K562 (cell line): ENCODE data around the gene GNG14. TPM values are rescaled to one million over a fixed set of nuclear protein-coding genes. Genes with fewer than 3 reads are reported as not detected.

Source experiments
- CC2D1A ChIP-seq: fragments of 450-650 bp; IDR thresholded peaks from 2 replicates; pipeline ENCODE4 v1.6.1; 2017; ENCODE audit warnings: mild to moderate bottlenecking
- CHD1 ChIP-seq: fragments of 200-600 bp; sonication (generic); IDR thresholded peaks from one replicate; pipeline ENCODE4 v1.6.1; 2012; ENCODE audit warnings: mild to moderate bottlenecking, moderate library complexity, low read length, inconsistent platforms
- EWSR1 ChIP-seq: fragments of 450-650 bp; IDR thresholded peaks from 2 replicates; pipeline ENCODE4 v1.6.1; 2018; ENCODE audit warnings: borderline replicate concordance, mild to moderate bottlenecking, low read depth, moderate library complexity; ENCODE audit not compliant: partially characterized antibody
- FOXK1 ChIP-seq: sonication (generic); formaldehyde crosslinking; IDR thresholded peaks from 2 replicates; pipeline ENCODE4 v1.8.0; 2022; ENCODE audit warnings: missing genetic modification reagents, mild to moderate bottlenecking, borderline replicate concordance
- KAT7 ChIP-seq: sonication (generic); formaldehyde crosslinking; IDR thresholded peaks from 2 replicates; pipeline ENCODE4 v1.8.0; 2022; ENCODE audit warnings: missing genetic modification reagents, mild to moderate bottlenecking, borderline replicate concordance
- KLF10 ChIP-seq: fragments of 250-450 bp; sonication (Bioruptor Pico); IDR thresholded peaks from 2 replicates; pipeline ENCODE4 v1.6.1; 2021; ENCODE audit warnings: matching md5 sums
- KLF16 ChIP-seq: IDR thresholded peaks from 2 replicates; pipeline ENCODE4 v1.6.1; 2016; ENCODE audit warnings: antibody characterized with exemption
- MTA2 ChIP-seq: fragments of 450-650 bp; IDR thresholded peaks from 2 replicates; pipeline ENCODE4 v1.6.1; 2016; ENCODE audit warnings: low read depth
- NELFE ChIP-seq: IDR thresholded peaks from 2 replicates; pipeline ENCODE4 v1.6.1; 2011; ENCODE audit warnings: mild to moderate bottlenecking; ENCODE audit not compliant: insufficient read depth, insufficient read length
- NRF1 ChIP-seq, 2 experiments: fragments of 450-650 bp; IDR thresholded peaks in 1 of 2; conservative IDR thresholded peaks in 1 of 2; 2 replicates each; pipeline ENCODE4 v1.6.1; 2014; ENCODE audit warnings: mild to moderate bottlenecking in 2 of 2
- PHF8 ChIP-seq: fragments of 200-600 bp; sonication (generic); IDR thresholded peaks from 2 replicates; pipeline ENCODE4 v1.6.1; 2012; ENCODE audit warnings: mixed run types, mild to moderate bottlenecking, inconsistent platforms, low read length, moderate library complexity, borderline replicate concordance
- POLR2G ChIP-seq: fragments of 200-400 bp; formaldehyde crosslinking; IDR thresholded peaks from 2 replicates; pipeline ENCODE4 v1.6.1; 2017; ENCODE audit warnings: low read depth, mild to moderate bottlenecking, antibody characterized with exemption, low read length, moderate library complexity
- POLR3G ChIP-seq: IDR thresholded peaks from 2 replicates; pipeline ENCODE4 v1.6.1; 2011; ENCODE audit not compliant: insufficient read length, insufficient replicate concordance; ENCODE audit errors: extremely low read depth
- RBM39 ChIP-seq: fragments of 200-400 bp; formaldehyde crosslinking; optimal IDR thresholded peaks from 2 replicates; pipeline ENCODE3; 2018; ENCODE audit warnings: low read depth, low read length
- RERE ChIP-seq: sonication (generic); formaldehyde crosslinking; IDR thresholded peaks from 2 replicates; pipeline ENCODE4 v1.8.0; 2023; ENCODE audit warnings: missing genetic modification reagents, mild to moderate bottlenecking, borderline replicate concordance
- TCF7L2 ChIP-seq: fragments of 150-350 bp; IDR thresholded peaks from 2 replicates; pipeline ENCODE4 v1.6.1; 2016; ENCODE audit warnings: low read depth, mild to moderate bottlenecking, low read length, moderate library complexity
- ZKSCAN1 ChIP-seq: fragments of 150-350 bp; IDR thresholded peaks from 2 replicates; pipeline ENCODE4 v1.6.1; 2016; ENCODE audit warnings: low read depth, low read length
- ZNF146 ChIP-seq: IDR thresholded peaks from one replicate; pipeline ENCODE4 v1.6.1; 2018; ENCODE audit warnings: missing compliant biosample characterization; ENCODE audit not compliant: unreplicated experiment
- ZNF384 ChIP-seq: IDR thresholded peaks from 2 replicates; pipeline ENCODE4 v1.6.1; 2012; ENCODE audit warnings: low read depth, low read length, improper control_type of control experiment
- ZNF695 ChIP-seq: fragments of 450-650 bp; formaldehyde crosslinking; IDR thresholded peaks from 2 replicates; pipeline ENCODE4 v1.4.0; 2020; ENCODE audit warnings: mild to moderate bottlenecking, moderate library complexity
- ZNF75A ChIP-seq: fragments of 450-650 bp; formaldehyde crosslinking; IDR thresholded peaks from 2 replicates; pipeline ENCODE4 v1.4.0; 2020; ENCODE audit warnings: mild to moderate bottlenecking
- polyA plus RNA-seq, 8 experiments: library from polyadenylated mRNA; depleted of rRNA in 4 of 8; stranded (reverse) in 5 of 8; unstranded in 3 of 8; fragments of >200 nt; fragmentation: Nextera tagmentation in 2 of 8; fragmentation: Illumina TruSeq in 1 of 8; extraction: Ambion mirVana in 2 of 8; extraction: Trizol in 1 of 8; gene quantifications; 2 replicates each; pipeline versions ENCODE4 v1.2.1 to v1.2.3, GENCODE V29; 2011 to 2014; ENCODE audit warnings: inconsistent platforms in 1 of 8, missing spikeins in 1 of 8
- total RNA-seq, 7 experiments: library from RNA; depleted of rRNA in 6 of 7; stranded (reverse); fragments of >200 nt in 6 of 7; fragmentation: Illumina TruSeq in 2 of 7; extraction: Trizol in 2 of 7; gene quantifications; 2 replicates each; pipeline versions ENCODE4 v1.2.1 to v1.2.3, GENCODE V29; 2011 to 2021; ENCODE audit warnings: low replicate concordance in 1 of 7
- TF ChIP-seq, protein P1 (sequence below): fragments of 200-800 bp; sonication (Bioruptor generic); IDR thresholded peaks from 2 replicates; pipeline ENCODE4 v1.6.1; 2017; ENCODE audit warnings: missing genetic modification characterization, missing compliant biosample characterization

The GNG14 gene
- total and polyA plus RNA-seq, 9 of the 15 experiments (the other 6 are each of a cell fraction or from before 2014, with no cell fraction given), result not detected

- no peak for TF ChIP-seq ZNF695 (CRISPR knock-in tag)
- no peak for TF ChIP-seq KLF10 (CRISPR knock-in tag)
- no peak for TF ChIP-seq KAT7 (CRISPR knock-in tag)
- TF ChIP-seq, protein P1, sequence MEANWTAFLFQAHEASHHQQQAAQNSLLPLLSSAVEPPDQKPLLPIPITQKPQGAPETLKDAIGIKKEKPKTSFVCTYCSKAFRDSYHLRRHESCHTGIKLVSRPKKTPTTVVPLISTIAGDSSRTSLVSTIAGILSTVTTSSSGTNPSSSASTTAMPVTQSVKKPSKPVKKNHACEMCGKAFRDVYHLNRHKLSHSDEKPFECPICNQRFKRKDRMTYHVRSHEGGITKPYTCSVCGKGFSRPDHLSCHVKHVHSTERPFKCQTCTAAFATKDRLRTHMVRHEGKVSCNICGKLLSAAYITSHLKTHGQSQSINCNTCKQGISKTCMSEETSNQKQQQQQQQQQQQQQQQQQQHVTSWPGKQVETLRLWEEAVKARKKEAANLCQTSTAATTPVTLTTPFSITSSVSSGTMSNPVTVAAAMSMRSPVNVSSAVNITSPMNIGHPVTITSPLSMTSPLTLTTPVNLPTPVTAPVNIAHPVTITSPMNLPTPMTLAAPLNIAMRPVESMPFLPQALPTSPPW, result no peak
- TF ChIP-seq ZNF384, result no peak
- no peak for TF ChIP-seq RBM39
- TF ChIP-seq KLF16, result no peak
- no peak for TF ChIP-seq CC2D1A
- TF ChIP-seq ZNF75A (CRISPR knock-in tag), result no peak
- TF ChIP-seq EWSR1, result no peak
- peak; percentile 86 to 88 for TF ChIP-seq NRF1 (conservative IDR thresholded peaks at IDR 0.05 in 1 of 2, IDR thresholded peaks at IDR 0.05 in 1 of 2)
- TF ChIP-seq ZKSCAN1, result 0 out of 2 replicates have a peak, but pooled peaks have one; percentile 14
- no peak for TF ChIP-seq PHF8
- no peak for TF ChIP-seq MTA2
- TF ChIP-seq FOXK1 (CRISPR knock-in tag), result no peak
- no peak for TF ChIP-seq POLR3G
- no peak for TF ChIP-seq RERE (CRISPR knock-in tag)
- no peak for TF ChIP-seq CHD1
- TF ChIP-seq ZNF146, result no peak
- no peak for TF ChIP-seq TCF7L2
- 0 out of 2 replicates have a peak, but pooled peaks have one; percentile 24 for TF ChIP-seq POLR2G
- TF ChIP-seq NELFE, result no peak
Measured at GRCh38 chr19:12647490-12648071, 40.2 kb upstream of the GNG14 start (continued).
